Measurements from ENCODE around the gene DNLZ. TPM values are rescaled to one million over a fixed set of nuclear protein-coding genes. Genes with fewer than 3 reads are reported as not detected.
"Not testable (repeated sequence)": the region's sequence is repeated elsewhere in the genome, so short reads cannot be mapped to it uniquely, and the experiment has no call there.

Gene DNLZ
- total RNA-seq, 1 experiment from 2014 or later = 22.5 TPM

- Mint-ChIP-seq H3K9me3 (ENCODE audit: low read depth, unreplicated experiment) (no peaks in the 10 kb centered on the region), H3K4me3 (ENCODE audit: low read depth, unreplicated experiment) (no peak overlapping the region), H3K27me3 (ENCODE audit: unreplicated experiment) (no peaks in the 10 kb centered on the region), H3K36me3 (ENCODE audit: insufficient read depth, unreplicated experiment) (no peaks in the 10 kb centered on the region), H3K27ac (ENCODE audit: unreplicated experiment) (no peak overlapping the region), H3K4me1 (ENCODE audit: low read depth, unreplicated experiment) (no peaks in the 10 kb centered on the region)
- intact Hi-C loops (cut with micrococcal nuclease; ENCODE audit: unreplicated experiment) = no loop called here
- TF ChIP-seq CTCF (IDR thresholded peaks at IDR 0.05; ENCODE audit: unreplicated experiment) = no peak
- CTCF ChIA-PET = no interaction called here
- DNase-seq = peak; percentile 21
- no TSS peak for BruUV-seq (replicated peaks)
Measured at GRCh38 chr9:136324501-136325300, 38.8 kb downstream of the DNLZ start.

GRCh38 chr9:136323371-136323789 lies 40.2 kb downstream of the DNLZ start:
- intact Hi-C loops (cut with micrococcal nuclease; ENCODE audit: unreplicated experiment) = no loop called here
- Mint-ChIP-seq H3K27me3 (ENCODE audit: unreplicated experiment) (no peaks in the 10 kb centered on the region), H3K36me3 (ENCODE audit: insufficient read depth, unreplicated experiment) (no peaks in the 10 kb centered on the region), H3K27ac (ENCODE audit: unreplicated experiment) (no peak overlapping the region), H3K4me1 (ENCODE audit: low read depth, unreplicated experiment) (no peaks in the 10 kb centered on the region), H3K9me3 (ENCODE audit: low read depth, unreplicated experiment) (no peaks in the 10 kb centered on the region), H3K4me3 (ENCODE audit: low read depth, unreplicated experiment) (no peak overlapping the region)
- no peak for TF ChIP-seq CTCF (IDR thresholded peaks at IDR 0.05; ENCODE audit: unreplicated experiment)
- no TSS peak for BruUV-seq (replicated peaks)
- no peak for DNase-seq
- CTCF ChIA-PET = no interaction called here

- H3K27me3 Mint-ChIP-seq (ENCODE audit: unreplicated experiment) = no peaks in the 10 kb centered on the region
- no peaks in the 10 kb centered on the region for H3K36me3 Mint-ChIP-seq (ENCODE audit: insufficient read depth, unreplicated experiment)
- BruUV-seq (replicated peaks) = no TSS peak
- CTCF ChIA-PET = no interaction called here
- no peaks in the 10 kb centered on the region for H3K9me3 Mint-ChIP-seq (ENCODE audit: low read depth, unreplicated experiment)
- no peak for TF ChIP-seq CTCF (IDR thresholded peaks at IDR 0.05; ENCODE audit: unreplicated experiment)
- H3K4me3 Mint-ChIP-seq (ENCODE audit: low read depth, unreplicated experiment) = no peak overlapping the region
- intact Hi-C loops (cut with micrococcal nuclease; ENCODE audit: unreplicated experiment) = no loop called here
- no peaks in the 10 kb centered on the region for H3K4me1 Mint-ChIP-seq (ENCODE audit: low read depth, unreplicated experiment)
- no peak for DNase-seq
- no peak overlapping the region for H3K27ac Mint-ChIP-seq (ENCODE audit: unreplicated experiment)
Measured at GRCh38 chr9:136322756-136323330, 40.7 kb downstream of the DNLZ start.

GRCh38 chr9:136321561-136321960 lies 42.0 kb downstream of the DNLZ start:
- TF ChIP-seq CTCF (IDR thresholded peaks at IDR 0.05; ENCODE audit: unreplicated experiment) = no peak
- H3K27ac Mint-ChIP-seq (ENCODE audit: unreplicated experiment) = no peak overlapping the region
- CTCF ChIA-PET = no interaction called here
- no peaks in the 10 kb centered on the region for H3K4me1 Mint-ChIP-seq (ENCODE audit: low read depth, unreplicated experiment)
- peaks cover under 1% of the 10 kb centered on the region for H3K36me3 Mint-ChIP-seq (ENCODE audit: insufficient read depth, unreplicated experiment)
- no peak overlapping the region for H3K4me3 Mint-ChIP-seq (ENCODE audit: low read depth, unreplicated experiment)
- H3K9me3 Mint-ChIP-seq (ENCODE audit: low read depth, unreplicated experiment) = no peaks in the 10 kb centered on the region
- H3K27me3 Mint-ChIP-seq (ENCODE audit: unreplicated experiment) = no peaks in the 10 kb centered on the region
- no peak for DNase-seq
- BruUV-seq (replicated peaks) = no TSS peak
- intact Hi-C loops (cut with micrococcal nuclease; ENCODE audit: unreplicated experiment) = no loop called here

- H3K4me3 Mint-ChIP-seq (ENCODE audit: low read depth, unreplicated experiment); intact Hi-C loops (cut with micrococcal nuclease; ENCODE audit: unreplicated experiment); DNase-seq; CTCF ChIA-PET; H3K27ac Mint-ChIP-seq (ENCODE audit: unreplicated experiment); H3K27me3 Mint-ChIP-seq (ENCODE audit: unreplicated experiment); H3K4me1 Mint-ChIP-seq (ENCODE audit: low read depth, unreplicated experiment); H3K9me3 Mint-ChIP-seq (ENCODE audit: low read depth, unreplicated experiment); H3K36me3 Mint-ChIP-seq (ENCODE audit: insufficient read depth, unreplicated experiment); BruUV-seq (replicated peaks): not testable (repeated sequence)
Measured at GRCh38 chr9:136320972-136321371, 42.6 kb downstream of the DNLZ start.

- intact Hi-C loops (cut with micrococcal nuclease; ENCODE audit: unreplicated experiment); H3K27ac Mint-ChIP-seq (ENCODE audit: unreplicated experiment); H3K27me3 Mint-ChIP-seq (ENCODE audit: unreplicated experiment); CTCF ChIA-PET; H3K9me3 Mint-ChIP-seq (ENCODE audit: low read depth, unreplicated experiment); H3K4me1 Mint-ChIP-seq (ENCODE audit: low read depth, unreplicated experiment); BruUV-seq (replicated peaks); H3K4me3 Mint-ChIP-seq (ENCODE audit: low read depth, unreplicated experiment); H3K36me3 Mint-ChIP-seq (ENCODE audit: insufficient read depth, unreplicated experiment); DNase-seq: not testable (repeated sequence)
Measured at GRCh38 chr9:136319955-136320354, 43.6 kb downstream of the DNLZ start.

- H3K27me3 Mint-ChIP-seq (ENCODE audit: unreplicated experiment); H3K36me3 Mint-ChIP-seq (ENCODE audit: insufficient read depth, unreplicated experiment); H3K4me3 Mint-ChIP-seq (ENCODE audit: low read depth, unreplicated experiment); H3K4me1 Mint-ChIP-seq (ENCODE audit: low read depth, unreplicated experiment); BruUV-seq (replicated peaks); H3K27ac Mint-ChIP-seq (ENCODE audit: unreplicated experiment); DNase-seq; intact Hi-C loops (cut with micrococcal nuclease; ENCODE audit: unreplicated experiment); CTCF ChIA-PET: not testable (repeated sequence)
- peaks cover 10% of the 10 kb centered on the region for H3K9me3 Mint-ChIP-seq (ENCODE audit: low read depth, unreplicated experiment)
Measured at GRCh38 chr9:136319244-136319643, 44.3 kb downstream of the DNLZ start.
